GM12878 (cell line): Measurements from ENCODE around the gene SYTL4.

Source experiments
- BHLHE40 ChIP-seq, 2 experiments: fragments of 450-650 bp in 1 of 2; IDR thresholded peaks; 2 replicates each; pipeline ENCODE4 v1.6.1; 2011 to 2017; ENCODE audit warnings: low read depth in 2 of 2, borderline replicate concordance in 1 of 2, improper control_type of control experiment in 1 of 2, low read length in 1 of 2, mild to moderate bottlenecking in 1 of 2
- CEBPB ChIP-seq, 2 experiments: fragments of 150-350 bp in 1 of 2; IDR thresholded peaks; 2 replicates each; pipeline ENCODE4 v1.6.1; 2012 to 2014; ENCODE audit warnings: low read depth in 2 of 2, low read length in 2 of 2, borderline replicate concordance in 1 of 2, inconsistent platforms in 1 of 2
- EP300 ChIP-seq, 2 experiments: fragments of 150-350 bp in 1 of 2; IDR thresholded peaks; 2 replicates each; pipeline ENCODE4 v1.6.1; 2011 to 2012; ENCODE audit warnings: low read depth in 2 of 2, low read length in 2 of 2, borderline replicate concordance in 1 of 2, improper control_type of control experiment in 1 of 2, inconsistent platforms in 1 of 2; ENCODE audit not compliant: control insufficient read depth in 1 of 2
- ESRRA ChIP-seq: IDR thresholded peaks from 2 replicates; pipeline ENCODE4 v1.6.1; 2012; ENCODE audit warnings: mild to moderate bottlenecking, low read length, improper control_type of control experiment
- EZH2 ChIP-seq: IDR thresholded peaks from 2 replicates; pipeline ENCODE4 v1.6.1; 2012; ENCODE audit warnings: low read depth, mild to moderate bottlenecking, control low read depth, inconsistent platforms, low read length, borderline replicate concordance; ENCODE audit not compliant: control insufficient read depth
- NFIC ChIP-seq: IDR thresholded peaks from 2 replicates; pipeline ENCODE4 v1.6.1; 2012; ENCODE audit warnings: low read depth, mild to moderate bottlenecking, inconsistent platforms, low read length, moderate library complexity
- POLR2A ChIP-seq: IDR thresholded peaks from 2 replicates; pipeline ENCODE4 v1.6.1; 2011; ENCODE audit warnings: low read depth, mild to moderate bottlenecking, low read length
- RAD51 ChIP-seq: fragments of 450-650 bp; IDR thresholded peaks from 2 replicates; pipeline ENCODE4 v1.6.1; 2016; ENCODE audit warnings: moderate library complexity, mild to moderate bottlenecking, inconsistent platforms
- TAF1 ChIP-seq: IDR thresholded peaks from 2 replicates; pipeline ENCODE4 v1.6.1; 2011; ENCODE audit warnings: mild to moderate bottlenecking, low read depth, low read length, borderline replicate concordance
- USF2 ChIP-seq: IDR thresholded peaks from 2 replicates; pipeline ENCODE4 v1.6.1; 2011; ENCODE audit warnings: low read depth, low read length, improper control_type of control experiment, borderline replicate concordance
- YY1 ChIP-seq: IDR thresholded peaks from 2 replicates; pipeline ENCODE4 v1.6.1; 2011; ENCODE audit warnings: low read depth, mild to moderate bottlenecking, low read length
- TF ChIP-seq, protein P1 (sequence below), 3 experiments: IDR thresholded peaks in 2 of 3; conservative IDR thresholded peaks in 1 of 3; 2 replicates each; pipeline ENCODE4 v1.5.1; 2011; ENCODE audit warnings: low read depth in 3 of 3, low read length in 3 of 3, mild to moderate bottlenecking in 3 of 3, control low read depth in 2 of 3, moderate library complexity in 2 of 3, inconsistent platforms in 1 of 3, mixed read lengths in 1 of 3; ENCODE audit not compliant: control insufficient read depth in 2 of 3, insufficient read depth in 1 of 3; ENCODE audit errors: extremely low read depth in 1 of 3
- TF ChIP-seq, protein P2 (sequence below): IDR thresholded peaks from 2 replicates; pipeline ENCODE4 v1.6.1; 2012; ENCODE audit warnings: low read depth, low read length, improper control_type of control experiment
- TF ChIP-seq, protein P3 (sequence below): IDR thresholded peaks from 2 replicates; pipeline ENCODE4 v1.6.1; 2011; ENCODE audit warnings: low read depth, mild to moderate bottlenecking, low read length, moderate library complexity, borderline replicate concordance; ENCODE audit errors: extremely low read depth

DNA sequence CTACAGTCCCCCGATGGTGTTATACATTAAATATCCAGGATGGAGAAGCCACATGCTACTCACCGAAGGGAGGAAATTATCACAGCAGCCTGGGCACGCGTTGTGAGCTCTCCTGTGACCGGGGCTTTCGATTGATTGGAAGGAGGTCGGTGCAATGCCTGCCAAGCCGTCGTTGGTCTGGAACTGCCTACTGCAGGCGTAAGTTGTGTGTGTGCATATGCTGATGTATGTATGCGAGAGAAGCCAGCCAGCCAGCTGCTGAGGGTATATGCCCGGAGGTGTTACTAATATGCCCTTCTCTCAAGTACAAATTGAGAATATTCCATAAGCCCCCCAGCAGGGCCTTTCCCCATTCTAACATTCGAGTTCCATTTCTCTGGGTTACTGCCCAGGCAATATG lies 69.8 kb downstream of the SYTL4 start:
- TF ChIP-seq, protein P1, sequence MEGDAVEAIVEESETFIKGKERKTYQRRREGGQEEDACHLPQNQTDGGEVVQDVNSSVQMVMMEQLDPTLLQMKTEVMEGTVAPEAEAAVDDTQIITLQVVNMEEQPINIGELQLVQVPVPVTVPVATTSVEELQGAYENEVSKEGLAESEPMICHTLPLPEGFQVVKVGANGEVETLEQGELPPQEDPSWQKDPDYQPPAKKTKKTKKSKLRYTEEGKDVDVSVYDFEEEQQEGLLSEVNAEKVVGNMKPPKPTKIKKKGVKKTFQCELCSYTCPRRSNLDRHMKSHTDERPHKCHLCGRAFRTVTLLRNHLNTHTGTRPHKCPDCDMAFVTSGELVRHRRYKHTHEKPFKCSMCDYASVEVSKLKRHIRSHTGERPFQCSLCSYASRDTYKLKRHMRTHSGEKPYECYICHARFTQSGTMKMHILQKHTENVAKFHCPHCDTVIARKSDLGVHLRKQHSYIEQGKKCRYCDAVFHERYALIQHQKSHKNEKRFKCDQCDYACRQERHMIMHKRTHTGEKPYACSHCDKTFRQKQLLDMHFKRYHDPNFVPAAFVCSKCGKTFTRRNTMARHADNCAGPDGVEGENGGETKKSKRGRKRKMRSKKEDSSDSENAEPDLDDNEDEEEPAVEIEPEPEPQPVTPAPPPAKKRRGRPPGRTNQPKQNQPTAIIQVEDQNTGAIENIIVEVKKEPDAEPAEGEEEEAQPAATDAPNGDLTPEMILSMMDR (IDR thresholded peaks at IDR 0.05 in 2 of 3, conservative IDR thresholded peaks at IDR 0.05 in 1 of 3; ENCODE audit: control insufficient read depth in 2 of 3, extremely low read depth in 1 of 3, insufficient read depth in 1 of 3, low read depth in 3 of 3, low read length in 3 of 3), result no peak
- TF ChIP-seq POLR2A (no peak), ESRRA (no peak), BHLHE40 (IDR thresholded peaks at IDR 0.05; ENCODE audit: borderline replicate concordance in 1 of 2, low read depth in 2 of 2, low read length in 1 of 2) (no peak), CEBPB (IDR thresholded peaks at IDR 0.05; ENCODE audit: borderline replicate concordance in 1 of 2, low read depth in 2 of 2, low read length in 2 of 2) (no peak), USF2 (no peak), EZH2 (no peak), EP300 (IDR thresholded peaks at IDR 0.05; ENCODE audit: borderline replicate concordance in 1 of 2, control insufficient read depth in 1 of 2, low read depth in 2 of 2, low read length in 2 of 2) (no peak), RAD51 (no peak), NFIC (no peak), TAF1 (no peak), YY1 (no peak)
- TF ChIP-seq, protein P2, sequence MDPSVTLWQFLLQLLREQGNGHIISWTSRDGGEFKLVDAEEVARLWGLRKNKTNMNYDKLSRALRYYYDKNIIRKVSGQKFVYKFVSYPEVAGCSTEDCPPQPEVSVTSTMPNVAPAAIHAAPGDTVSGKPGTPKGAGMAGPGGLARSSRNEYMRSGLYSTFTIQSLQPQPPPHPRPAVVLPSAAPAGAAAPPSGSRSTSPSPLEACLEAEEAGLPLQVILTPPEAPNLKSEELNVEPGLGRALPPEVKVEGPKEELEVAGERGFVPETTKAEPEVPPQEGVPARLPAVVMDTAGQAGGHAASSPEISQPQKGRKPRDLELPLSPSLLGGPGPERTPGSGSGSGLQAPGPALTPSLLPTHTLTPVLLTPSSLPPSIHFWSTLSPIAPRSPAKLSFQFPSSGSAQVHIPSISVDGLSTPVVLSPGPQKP, result no peak
- TF ChIP-seq, protein P3, sequence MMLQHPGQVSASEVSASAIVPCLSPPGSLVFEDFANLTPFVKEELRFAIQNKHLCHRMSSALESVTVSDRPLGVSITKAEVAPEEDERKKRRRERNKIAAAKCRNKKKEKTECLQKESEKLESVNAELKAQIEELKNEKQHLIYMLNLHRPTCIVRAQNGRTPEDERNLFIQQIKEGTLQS, result no peak
